DOHH2 (cell line): ENCODE results near the gene EIF3I.

Experiments used
- H3F3A ChIP-seq: fragments of 200-600 bp; sonication (generic), shearing (Covaris generic); 2 replicates; pipeline ENCODE4 v1.6.0; 2016; ENCODE audit warnings: antibody characterized with exemption, mild to moderate bottlenecking; ENCODE audit not compliant: control insufficient read depth, insufficient read depth
- H3K27ac ChIP-seq: fragments of 200-600 bp; sonication (generic); 2 replicates; pipeline ENCODE4 v1.5.1; 2014; ENCODE audit warnings: low read depth, mild to moderate bottlenecking, low read length, moderate library complexity
- H3K27me3 ChIP-seq: fragments of 200-600 bp; sonication (generic); 2 replicates; pipeline ENCODE4 v1.6.1; 2014; ENCODE audit warnings: mild to moderate bottlenecking, low read length, mixed read lengths; ENCODE audit not compliant: control insufficient read depth
- H3K36me3 ChIP-seq: fragments of 200-600 bp; sonication (generic); 2 replicates; pipeline ENCODE4 v1.6.1; 2014; ENCODE audit warnings: mild to moderate bottlenecking, low read length, moderate library complexity, mixed read lengths; ENCODE audit not compliant: control insufficient read depth
- H3K4me1 ChIP-seq: fragments of 200-600 bp; sonication (generic); 2 replicates; pipeline ENCODE4 v1.6.1; 2014; ENCODE audit warnings: mild to moderate bottlenecking, low read length, mixed read lengths; ENCODE audit not compliant: control insufficient read depth
- H3K4me2 ChIP-seq: fragments of 200-600 bp; sonication (generic); 2 replicates; pipeline ENCODE4 v1.6.0; 2014; ENCODE audit warnings: mild to moderate bottlenecking, low read length, moderate library complexity
- H3K4me3 ChIP-seq: fragments of 200-600 bp; sonication (generic); 2 replicates; pipeline ENCODE4 v1.5.1; 2014; ENCODE audit warnings: mild to moderate bottlenecking, low read length, mixed read lengths
- H3K79me2 ChIP-seq: fragments of 200-600 bp; sonication (generic); 2 replicates; pipeline ENCODE4 v1.6.1; 2014; ENCODE audit warnings: mild to moderate bottlenecking, low read length, mixed read lengths; ENCODE audit not compliant: control insufficient read depth
- H3K9me2 ChIP-seq: fragments of 200-600 bp; sonication (generic); replicated peaks from 2 replicates; pipeline ENCODE4 v1.6.1; 2014; ENCODE audit warnings: mild to moderate bottlenecking, low read length, mixed read lengths; ENCODE audit not compliant: control insufficient read depth
- H3K9me3 ChIP-seq: fragments of 200-600 bp; sonication (generic); 2 replicates; pipeline ENCODE4 v1.6.1; 2014; ENCODE audit warnings: antibody characterized with exemption, low read length, mixed read lengths; ENCODE audit not compliant: control insufficient read depth, insufficient read depth
- H4K20me1 ChIP-seq: fragments of 200-600 bp; sonication (generic); 2 replicates; pipeline ENCODE4 v1.6.0; 2014; ENCODE audit warnings: low read depth, mild to moderate bottlenecking, antibody characterized with exemption, low read length, moderate library complexity; ENCODE audit not compliant: control insufficient read depth, insufficient read depth
- CTCF ChIP-seq: fragments of 200-600 bp; sonication (generic); IDR thresholded peaks from one replicate; pipeline ENCODE4 v1.5.1; 2014; ENCODE audit warnings: antibody characterized with exemption, mild to moderate bottlenecking, low read depth, low read length; ENCODE audit not compliant: poor library complexity, severe bottlenecking
- EZH2phosphoT487 ChIP-seq: fragments of 200-600 bp; sonication (generic); IDR thresholded peaks from 2 replicates; pipeline ENCODE4 v1.6.1; 2017; ENCODE audit warnings: borderline replicate concordance, mild to moderate bottlenecking, antibody characterized with exemption, low read length, moderate library complexity, mixed read lengths

The EIF3I gene

GRCh38 chr1:32192220-32192948 lies 29.8 kb upstream of the EIF3I start:
- Histone ChIP-seq H3K27me3 (no peaks in the 10 kb centered on the region), H3K9me2 (no peaks in the 10 kb centered on the region), H3K4me2 (no peak overlapping the region), H3K79me2 (peaks cover 7% of the 10 kb centered on the region), H3K4me3 (no peak overlapping the region), H4K20me1 (no peaks in the 10 kb centered on the region), H3K27ac (no peak overlapping the region), H3K4me1 (no peaks in the 10 kb centered on the region), H3K36me3 (peaks cover 97% of the 10 kb centered on the region), H3F3A (peaks cover 7% of the 10 kb centered on the region; the same call in 1 of the 2 replicates), H3K9me3 (no peaks in the 10 kb centered on the region)
- no peak for TF ChIP-seq CTCF
- TF ChIP-seq EZH2phosphoT487: no peak

- H3K36me3 ChIP-seq: peaks cover 84% of the 10 kb centered on the region
- no peaks in the 10 kb centered on the region for H3K79me2 ChIP-seq
- no peak overlapping the region for H3K4me2 ChIP-seq
- TF ChIP-seq EZH2phosphoT487 (no peak), CTCF (no peak)
- peaks cover 9% of the 10 kb centered on the region; the same call in 1 of the 2 replicates for H3F3A ChIP-seq
- H3K27ac ChIP-seq: no peak overlapping the region
- H3K27me3 ChIP-seq: no peaks in the 10 kb centered on the region
- no peaks in the 10 kb centered on the region for H4K20me1 ChIP-seq
- no peaks in the 10 kb centered on the region for H3K9me2 ChIP-seq
- H3K4me3 ChIP-seq: no peak overlapping the region
- peaks cover 12% of the 10 kb centered on the region for H3K4me1 ChIP-seq
- no peaks in the 10 kb centered on the region for H3K9me3 ChIP-seq
Observed at GRCh38 chr1:32194984-32195383, 27.2 kb upstream of the EIF3I start.

GRCh38 chr1:32195531-32195930 lies 26.7 kb upstream of the EIF3I start:
- Histone ChIP-seq H3K79me2 (no peaks in the 10 kb centered on the region), H3F3A (peaks cover 9% of the 10 kb centered on the region; the same call in 1 of the 2 replicates), H3K4me1 (peaks cover 17% of the 10 kb centered on the region), H4K20me1 (no peaks in the 10 kb centered on the region), H3K36me3 (peaks cover 78% of the 10 kb centered on the region), H3K9me3 (no peaks in the 10 kb centered on the region), H3K4me3 (no peak overlapping the region), H3K4me2 (no peak overlapping the region), H3K27ac (no peak overlapping the region), H3K9me2 (no peaks in the 10 kb centered on the region), H3K27me3 (no peaks in the 10 kb centered on the region)
- no peak for TF ChIP-seq CTCF
- TF ChIP-seq EZH2phosphoT487: no peak
